T-helper 9 cell (primary cell): ENCODE results near the gene SELENOM.

Experiments
- DNase-seq: peaks from one replicate; pipeline ENCODE4 v3.0.0-alpha.2; 2020
- total RNA-seq, 2 donors: gene quantifications; one replicate each; lab custom pipeline; 2026; lab: John Stamatoyannopoulos, UW

Gene SELENOM
- 16.0 to 33.1 reads per million in 2 donors for total RNA-seq

GRCh38 chr22:31107178-31107893 is at the start of gene SELENOM:
Gene SELENOM (minus strand): TSS chr22:31107568. CDS start chr22:31107505, 63 bp downstream.
- peak; percentile 82 for DNase-seq

- DNase-seq: no peak
Observed at GRCh38 chr22:31155422-31155821, 48.1 kb upstream of the SELENOM start.

GRCh38 chr22:31154975-31155374 is 47.6 kb upstream of the SELENOM start:
- no peak for DNase-seq

GRCh38 chr22:31153357-31153756 is 46.0 kb upstream of the SELENOM start:
- no peak for DNase-seq

- DNase-seq: no peak
Observed at GRCh38 chr22:31151872-31152271, 44.5 kb upstream of the SELENOM start.

- no peak for DNase-seq
Observed at GRCh38 chr22:31150615-31151014, 43.2 kb upstream of the SELENOM start.

- DNase-seq: no peak
Observed at GRCh38 chr22:31148953-31149627, 41.7 kb upstream of the SELENOM start.

GRCh38 chr22:31148488-31148887 is 41.1 kb upstream of the SELENOM start:
- no peak for DNase-seq

GRCh38 chr22:31144223-31144622 is 36.9 kb upstream of the SELENOM start:
- no peak for DNase-seq

GRCh38 chr22:31143537-31143936 is 36.2 kb upstream of the SELENOM start:
- DNase-seq: no peak

GRCh38 chr22:31143038-31143437 is 35.7 kb upstream of the SELENOM start:
- no peak for DNase-seq

GRCh38 chr22:31142285-31142684 is 34.9 kb upstream of the SELENOM start:
- DNase-seq: no peak

GRCh38 chr22:31141551-31141950 is 34.2 kb upstream of the SELENOM start:
- no peak for DNase-seq

- DNase-seq: no peak
Observed at GRCh38 chr22:31140746-31141145, 33.4 kb upstream of the SELENOM start.

- DNase-seq: no peak
Observed at GRCh38 chr22:31139866-31140716, 32.7 kb upstream of the SELENOM start, which contains the start of gene PLA2G3. Gene PLA2G3 (minus strand): TSS chr22:31140508. CDS start chr22:31140354, 154 bp downstream.

GRCh38 chr22:31139066-31139465 is 31.7 kb upstream of the SELENOM start:
- DNase-seq: no peak

- no peak for DNase-seq
Observed at GRCh38 chr22:31138126-31138525, 30.8 kb upstream of the SELENOM start.

GRCh38 chr22:31137721-31138120 is 30.4 kb upstream of the SELENOM start:
- DNase-seq: no peak

GRCh38 chr22:31136711-31137110 is 29.3 kb upstream of the SELENOM start:
- DNase-seq: no peak

- no peak for DNase-seq
Observed at GRCh38 chr22:31136155-31136554, 28.8 kb upstream of the SELENOM start.

- DNase-seq: no peak
Observed at GRCh38 chr22:31135706-31136105, 28.3 kb upstream of the SELENOM start.

- no peak for DNase-seq
Observed at GRCh38 chr22:31134688-31135087, 27.3 kb upstream of the SELENOM start.

- DNase-seq: no peak
Observed at GRCh38 chr22:31133911-31134310, 26.5 kb upstream of the SELENOM start.
